Measurements from ENCODE around the gene SPINK1.

Gene SPINK1

GRCh38 chr5:147809830-147810666 lies 21.4 kb downstream of the SPINK1 start:
- no peak for TF ChIP-seq SIN3A (IDR thresholded peaks at IDR 0.05; ENCODE audit: borderline replicate concordance, insufficient read depth, low read length)
- no peak for TF ChIP-seq POLR2AphosphoS5 (IDR thresholded peaks at IDR 0.05; ENCODE audit: low read depth, low read length)
- no peak for TF ChIP-seq TAF1 (IDR thresholded peaks at IDR 0.05; ENCODE audit: borderline replicate concordance, insufficient read depth, low read length)
- no peak for TF ChIP-seq FOXP2 (optimal IDR thresholded peaks at IDR 0.05; ENCODE audit: borderline replicate concordance, extremely low read depth, extremely low read length, insufficient read depth)
- TF ChIP-seq REST (IDR thresholded peaks at IDR 0.05; ENCODE audit: insufficient read depth in 1 of 2, low read depth in 2 of 2, low read length in 2 of 2): no peak

GRCh38 chr5:147805030-147805454 lies 26.4 kb downstream of the SPINK1 start:
- TF ChIP-seq POLR2AphosphoS5 (IDR thresholded peaks at IDR 0.05; ENCODE audit: low read depth, low read length) (no peak), SIN3A (IDR thresholded peaks at IDR 0.05; ENCODE audit: borderline replicate concordance, insufficient read depth, low read length) (no peak), FOXP2 (optimal IDR thresholded peaks at IDR 0.05; ENCODE audit: borderline replicate concordance, extremely low read depth, extremely low read length, insufficient read depth) (no peak), TAF1 (IDR thresholded peaks at IDR 0.05; ENCODE audit: borderline replicate concordance, insufficient read depth, low read length) (no peak), REST (IDR thresholded peaks at IDR 0.05; ENCODE audit: insufficient read depth in 1 of 2, low read depth in 2 of 2, low read length in 2 of 2) (no peak)

- TF ChIP-seq REST (IDR thresholded peaks at IDR 0.05; ENCODE audit: insufficient read depth in 1 of 2, low read depth in 2 of 2, low read length in 2 of 2) (no peak), FOXP2 (optimal IDR thresholded peaks at IDR 0.05; ENCODE audit: borderline replicate concordance, extremely low read depth, extremely low read length, insufficient read depth) (no peak), POLR2AphosphoS5 (IDR thresholded peaks at IDR 0.05; ENCODE audit: low read depth, low read length) (no peak), TAF1 (IDR thresholded peaks at IDR 0.05; ENCODE audit: borderline replicate concordance, insufficient read depth, low read length) (no peak), SIN3A (IDR thresholded peaks at IDR 0.05; ENCODE audit: borderline replicate concordance, insufficient read depth, low read length) (no peak)
Measured at GRCh38 chr5:147804334-147804733, 27.1 kb downstream of the SPINK1 start.

GRCh38 chr5:147803926-147804325 lies 27.5 kb downstream of the SPINK1 start:
- TF ChIP-seq REST (IDR thresholded peaks at IDR 0.05; ENCODE audit: insufficient read depth in 1 of 2, low read depth in 2 of 2, low read length in 2 of 2) (no peak), TAF1 (IDR thresholded peaks at IDR 0.05; ENCODE audit: borderline replicate concordance, insufficient read depth, low read length) (no peak), SIN3A (IDR thresholded peaks at IDR 0.05; ENCODE audit: borderline replicate concordance, insufficient read depth, low read length) (no peak), FOXP2 (optimal IDR thresholded peaks at IDR 0.05; ENCODE audit: borderline replicate concordance, extremely low read depth, extremely low read length, insufficient read depth) (no peak), POLR2AphosphoS5 (IDR thresholded peaks at IDR 0.05; ENCODE audit: low read depth, low read length) (no peak)
